Astrocyte of the cerebellum (primary cell): Measurements from ENCODE around the gene SLC2A4RG.

Experiments
- DNase-seq: peaks from one replicate; pipeline ENCODE4 v3.0.0-alpha.2; 2011; ENCODE audit warnings: low read depth
- H3K4me3 ChIP-seq: 2 replicates; pipeline ENCODE4 v1.5.1; 2011; ENCODE audit warnings: mild to moderate bottlenecking, low read depth, low read length, moderate library complexity
- CTCF ChIP-seq: IDR thresholded peaks from 2 replicates; pipeline ENCODE4 v1.5.1; 2012; ENCODE audit warnings: low read length, low read depth, moderate library complexity, mild to moderate bottlenecking; ENCODE audit errors: missing control alignments
- in situ Hi-C: cut with HindIII; loops from 2 replicates; pipeline ENCODE4 v1.10.0; 2017; ENCODE audit warnings: low sequenced_read_pairs

The SLC2A4RG gene

GRCh38 chr20:63751471-63752271 is 12.1 kb downstream of the SLC2A4RG start:
- DNase-seq: no peak
- no peak for TF ChIP-seq CTCF
- in situ Hi-C loops: no loop called here
- no peak overlapping the region for H3K4me3 ChIP-seq

GRCh38 chr20:63752411-63753101 is 13.0 kb downstream of the SLC2A4RG start:
- no peak for DNase-seq
- no peak for TF ChIP-seq CTCF
- in situ Hi-C loops: no loop called here
- no peak overlapping the region for H3K4me3 ChIP-seq

- in situ Hi-C loops: no loop called here
- no peak for TF ChIP-seq CTCF
- no peak overlapping the region for H3K4me3 ChIP-seq
- DNase-seq: no peak
These were observed 13.8 kb downstream of the SLC2A4RG start for GRCh38 chr20:63753381-63753780.

- in situ Hi-C loops: no loop called here
- no peak overlapping the region for H3K4me3 ChIP-seq
- no peak for TF ChIP-seq CTCF
- no peak for DNase-seq
These were observed 14.4 kb downstream of the SLC2A4RG start for GRCh38 chr20:63754008-63754407.

DNA sequence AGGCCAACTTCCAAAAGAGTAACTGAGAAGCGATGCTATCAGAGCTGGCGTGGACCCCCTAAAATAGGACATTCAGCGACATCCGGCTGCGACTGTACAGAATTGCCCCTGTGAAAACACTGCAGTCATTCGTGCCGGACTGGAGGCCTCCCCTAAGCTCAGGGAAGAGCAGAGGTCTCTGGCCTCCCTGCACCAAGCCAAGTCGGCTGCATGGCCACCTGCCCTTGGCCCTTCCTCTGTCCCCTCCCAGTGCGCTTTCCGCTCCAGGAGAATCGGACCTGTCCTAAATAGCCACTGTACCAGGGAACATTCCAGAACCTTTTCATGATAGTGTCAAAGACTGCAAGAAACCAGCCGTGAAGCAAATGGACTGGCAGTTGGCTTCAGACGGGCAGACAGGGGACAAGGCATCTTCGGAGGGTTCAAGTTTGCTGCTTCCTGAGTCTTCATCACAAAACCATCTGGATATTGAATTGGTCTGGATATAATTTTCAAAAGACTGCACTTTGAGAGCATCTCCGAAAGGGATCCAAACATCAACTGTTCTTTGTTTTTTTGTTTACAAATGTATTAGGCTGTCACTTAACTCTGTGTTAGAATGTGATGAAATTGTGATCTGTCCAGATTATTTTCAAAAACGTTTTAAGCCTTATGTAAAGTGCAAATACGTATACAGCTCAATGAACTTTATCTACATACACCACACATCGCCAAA is 16.5 kb downstream of the SLC2A4RG start:
- TF ChIP-seq CTCF: no peak

GRCh38 chr20:63756648-63756991 is 17.0 kb downstream of the SLC2A4RG start:
- in situ Hi-C loops: no loop called here
- H3K4me3 ChIP-seq: no peak overlapping the region
- no peak for TF ChIP-seq CTCF
- DNase-seq: no peak

More for the DNA sequence above, 16.5 kb downstream of the SLC2A4RG start:
- in situ Hi-C loops: no loop called here
- no peak for DNase-seq
- no peak overlapping the region for H3K4me3 ChIP-seq
